Activated T-cell treated with anti-CD3 and anti-CD28 coated beads for 1 hour (primary cell): Measurements from ENCODE around the gene SLC28A2.
"Not testable (repeated sequence)": the region's sequence is repeated elsewhere in the genome, so short reads cannot be mapped to it uniquely, and the experiment has no call there.

Experiments used
- DNase-seq: peaks from one replicate; pipeline ENCODE4 v3.0.0-alpha.2; 2020; ENCODE audit warnings: low read depth

Gene SLC28A2

DNA sequence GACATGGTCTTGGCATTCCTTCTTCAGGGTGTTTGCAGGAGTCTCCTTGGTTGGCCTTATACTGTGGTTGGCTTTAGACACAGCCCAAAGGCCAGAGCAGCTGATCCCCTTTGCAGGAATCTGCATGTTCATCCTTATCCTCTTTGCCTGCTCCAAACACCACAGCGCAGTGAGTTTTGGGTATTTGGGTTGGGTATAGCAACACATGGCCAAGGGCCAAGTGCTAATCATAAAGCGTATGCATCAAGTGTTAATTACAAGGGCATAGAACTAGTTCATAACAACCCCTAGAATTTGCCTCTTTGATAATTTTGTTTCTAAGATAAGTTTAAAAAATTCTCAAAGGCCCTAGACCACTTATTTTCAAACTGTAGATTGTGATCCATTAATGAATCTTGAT is 11.8 kb downstream of the SLC28A2 start:
- DNase-seq: no peak

DNA sequence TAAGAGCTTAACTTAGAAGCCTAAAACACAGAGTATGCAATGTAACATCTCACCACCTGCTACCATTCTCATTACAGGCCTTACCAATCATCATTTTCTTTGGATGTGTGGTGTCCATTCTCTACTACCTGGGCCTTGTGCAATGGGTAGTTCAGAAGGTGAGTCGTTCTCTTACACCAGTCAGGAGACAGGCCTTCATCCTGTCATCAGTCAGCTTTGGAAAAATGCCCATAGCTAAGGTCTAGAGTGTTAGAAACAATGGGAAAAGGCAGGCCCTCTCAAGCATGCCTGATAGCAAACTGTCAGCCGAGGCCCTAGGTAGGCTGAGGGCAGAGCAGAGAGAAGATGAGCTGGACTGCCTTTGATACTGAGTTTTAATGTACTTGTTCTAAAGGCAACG is 13.5 kb downstream of the SLC28A2 start:
- DNase-seq: no peak

DNA sequence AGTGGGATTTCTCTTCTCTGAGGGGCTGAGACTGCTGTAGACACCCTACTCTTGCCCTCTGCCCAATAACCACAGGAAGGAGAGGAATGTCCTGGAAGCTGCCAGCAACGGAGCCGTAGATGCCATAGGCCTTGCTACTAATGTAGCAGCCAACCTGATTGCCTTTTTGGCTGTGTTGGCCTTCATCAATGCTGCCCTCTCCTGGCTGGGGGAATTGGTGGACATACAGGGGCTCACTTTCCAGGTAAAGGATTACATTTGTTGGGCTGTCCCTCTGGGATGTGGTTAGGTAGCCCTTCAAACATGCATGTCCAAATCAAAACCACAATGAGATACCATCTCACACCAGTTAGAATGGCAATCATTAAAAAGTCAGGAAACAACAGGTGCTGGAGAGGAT is 16.1 kb downstream of the SLC28A2 start:
- no peak for DNase-seq

DNA sequence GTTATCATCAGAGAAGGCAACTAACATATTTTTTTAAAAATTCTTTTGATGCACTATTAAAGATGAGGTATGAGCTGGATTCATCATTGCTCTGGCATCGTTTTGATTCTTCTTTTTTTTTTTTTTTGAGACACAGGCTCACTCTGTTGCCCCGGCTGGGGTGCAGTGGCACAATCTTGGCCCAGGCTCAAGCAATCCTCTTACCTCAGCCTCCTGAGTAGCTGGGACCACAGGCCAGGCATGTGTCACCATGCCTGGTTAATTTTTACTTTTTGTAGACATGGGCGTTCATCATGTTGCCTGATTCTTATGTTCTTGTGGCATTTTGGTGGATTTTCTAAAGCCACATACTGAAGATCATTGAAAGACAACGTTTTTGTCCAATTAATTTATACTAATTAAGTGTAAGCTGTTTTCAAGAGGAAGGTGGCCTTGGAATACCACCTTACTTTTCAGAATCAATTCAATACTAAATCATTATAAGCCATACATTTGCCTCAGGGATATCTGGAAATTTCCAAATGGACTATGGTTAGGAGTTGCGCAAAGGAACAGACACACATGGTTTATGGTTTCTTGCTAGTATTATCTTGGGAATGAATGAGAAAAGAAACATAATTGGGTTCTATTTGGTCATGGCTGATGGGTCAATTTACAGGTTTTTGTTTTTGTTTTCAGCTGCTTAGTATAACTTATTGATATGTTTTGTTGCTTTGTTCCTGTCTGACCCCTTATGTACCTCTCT is 22.8 kb downstream of the SLC28A2 start:
- no peak for DNase-seq

DNA sequence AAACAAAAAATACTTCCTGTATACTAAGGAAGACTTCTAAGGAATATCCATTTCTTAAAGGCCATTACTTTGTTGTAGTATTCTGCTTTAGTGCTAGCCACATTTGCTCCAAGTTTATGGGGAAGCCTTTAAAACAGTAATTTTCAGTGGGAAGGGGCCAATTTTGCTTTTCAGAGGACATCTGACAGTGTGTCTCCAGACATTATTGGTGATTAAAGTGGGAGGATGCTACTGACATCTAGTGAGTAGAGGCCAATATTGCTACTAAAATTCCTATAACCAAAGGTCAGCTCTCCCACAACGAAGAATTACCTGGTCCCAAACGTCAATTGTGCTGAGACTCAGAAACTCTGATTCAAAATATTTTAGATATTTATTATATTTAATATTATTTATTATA is 24.8 kb downstream of the SLC28A2 start:
- DNase-seq: no peak

DNA sequence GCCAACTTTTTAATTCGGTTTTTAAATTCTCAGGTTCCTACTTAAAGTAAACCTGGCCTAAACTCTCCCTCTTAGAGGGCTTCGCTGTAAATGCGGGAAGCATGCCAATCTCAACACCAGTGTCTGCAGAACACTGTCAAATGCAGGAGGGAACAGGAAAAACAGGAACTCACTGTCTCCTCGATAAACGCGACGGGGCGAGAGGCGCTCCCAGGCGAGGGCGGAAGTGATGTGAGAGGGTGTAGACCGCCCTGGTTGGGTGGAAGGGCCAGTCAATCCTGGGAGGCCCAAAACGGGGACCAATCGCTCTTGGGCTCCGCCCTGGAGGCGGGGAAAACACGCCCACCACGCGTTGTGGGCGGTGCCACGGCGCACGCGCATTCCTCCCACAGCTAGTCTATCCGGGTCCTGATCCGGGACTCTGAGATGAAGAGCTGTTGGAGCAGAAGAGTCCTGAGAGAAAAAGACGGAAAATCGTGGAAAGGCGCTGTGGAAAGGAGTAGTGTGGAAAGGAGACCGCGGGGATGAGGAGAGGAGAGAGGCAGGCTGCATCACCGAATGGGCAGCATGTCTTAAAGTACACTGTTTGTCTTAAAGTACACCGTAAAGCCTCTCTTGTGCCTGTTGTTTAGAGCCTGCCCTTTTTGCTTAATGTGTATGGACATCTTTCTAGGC is 27.1 kb downstream of the SLC28A2 start:
- peak; percentile 95 for DNase-seq

DNA sequence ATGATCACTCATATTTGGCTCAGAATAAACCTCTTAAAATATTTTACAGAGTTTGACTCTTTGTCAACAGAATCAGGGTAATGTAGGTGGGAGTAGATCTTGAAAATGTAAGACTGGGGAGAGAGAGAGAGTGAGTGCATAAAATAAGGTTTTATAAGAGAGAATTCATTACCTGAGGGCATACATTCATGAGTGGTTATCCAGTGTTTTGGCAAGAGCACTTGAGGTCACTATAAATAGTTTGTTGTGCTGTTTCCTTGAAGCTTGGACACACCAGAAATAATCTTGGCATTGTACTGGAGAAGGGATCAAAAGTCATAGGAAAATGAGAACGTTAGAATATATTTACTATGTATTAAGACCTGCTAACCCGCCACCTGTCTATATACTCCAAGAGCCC is 33.4 kb downstream of the SLC28A2 start:
- DNase-seq: no peak

DNA sequence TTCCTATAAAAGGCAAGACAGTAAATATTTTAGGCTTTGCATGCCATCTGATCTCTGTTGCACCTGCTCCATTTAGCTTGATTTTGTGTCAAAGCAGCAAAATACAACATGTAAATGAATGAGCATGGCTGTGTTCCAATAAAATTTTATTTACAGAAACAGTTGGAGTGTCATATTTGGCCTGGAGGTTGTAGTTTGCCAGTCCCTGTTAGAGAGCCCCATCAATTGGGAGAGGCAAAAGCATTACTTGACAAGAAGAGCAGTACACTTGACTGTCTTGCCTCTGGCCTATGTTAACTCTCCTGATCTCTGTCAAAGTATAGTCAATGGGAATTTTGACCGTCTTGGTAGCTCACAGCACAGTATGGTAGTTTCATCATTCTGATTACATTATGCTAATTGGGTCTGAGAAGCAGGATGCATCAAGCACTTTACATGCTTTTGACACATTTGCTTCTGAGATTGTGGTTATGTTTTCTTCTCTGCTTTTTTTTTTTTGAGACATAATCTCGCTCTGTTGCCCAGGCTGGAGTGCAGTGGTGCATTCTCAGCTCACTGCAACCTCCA is 35.4 kb downstream of the SLC28A2 start:
- no peak for DNase-seq

DNA sequence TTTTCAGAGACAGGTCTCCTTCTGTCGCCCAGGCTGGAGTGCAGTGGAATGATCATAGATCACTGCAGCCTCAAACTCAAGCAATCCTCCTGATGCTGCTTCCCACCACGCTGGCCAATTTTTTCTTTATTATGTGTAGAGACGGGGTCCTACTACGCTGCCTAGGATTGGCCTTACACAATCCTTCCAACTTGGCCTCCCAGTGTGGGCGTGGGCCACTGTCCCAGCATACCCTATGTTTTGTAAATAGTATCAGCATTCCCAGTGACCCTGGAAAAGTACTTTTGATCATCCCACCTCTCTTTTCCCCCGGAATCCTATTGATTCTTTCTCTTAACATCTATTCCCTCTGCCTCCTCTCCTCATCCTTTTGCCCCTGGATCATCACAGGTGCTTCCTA is 36.9 kb downstream of the SLC28A2 start:
- no peak for DNase-seq

DNA sequence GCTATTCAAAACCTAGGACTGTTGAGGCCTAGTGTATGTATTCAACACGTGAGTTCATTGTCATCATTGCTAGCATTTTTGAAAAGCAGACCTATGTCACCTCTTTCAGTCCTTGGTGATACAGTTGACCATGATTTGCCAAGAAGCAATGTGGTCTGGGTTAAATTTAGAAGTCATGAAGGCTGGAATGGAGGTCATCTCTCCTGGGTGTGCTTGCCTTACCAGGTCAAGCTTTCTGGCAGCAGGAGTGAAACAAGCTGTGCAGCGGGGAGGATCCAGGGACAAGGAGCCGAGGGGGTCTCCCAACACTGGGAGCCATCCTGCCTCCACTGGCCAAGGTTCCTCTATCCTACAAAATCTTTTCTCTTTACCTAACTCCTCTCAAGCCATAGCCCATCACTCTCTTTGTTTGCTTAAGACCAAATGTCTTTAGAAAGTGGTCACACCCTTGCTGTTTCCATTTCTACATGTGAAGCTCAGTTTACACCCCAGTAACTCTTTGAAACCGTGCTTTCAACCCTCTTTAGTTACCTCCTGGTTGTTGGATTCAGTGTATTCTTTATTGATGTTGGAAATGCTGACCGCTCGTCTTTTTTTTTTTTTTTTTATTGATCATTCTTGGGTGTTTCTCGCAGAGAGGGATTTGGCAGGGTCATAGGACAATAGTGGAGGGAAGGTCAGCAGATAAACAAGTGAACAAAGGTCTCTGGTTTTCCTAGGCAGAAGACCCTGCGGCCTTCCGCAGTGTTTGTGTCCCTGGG is 40.0 kb downstream of the SLC28A2 start:
- DNase-seq: no peak

DNA sequence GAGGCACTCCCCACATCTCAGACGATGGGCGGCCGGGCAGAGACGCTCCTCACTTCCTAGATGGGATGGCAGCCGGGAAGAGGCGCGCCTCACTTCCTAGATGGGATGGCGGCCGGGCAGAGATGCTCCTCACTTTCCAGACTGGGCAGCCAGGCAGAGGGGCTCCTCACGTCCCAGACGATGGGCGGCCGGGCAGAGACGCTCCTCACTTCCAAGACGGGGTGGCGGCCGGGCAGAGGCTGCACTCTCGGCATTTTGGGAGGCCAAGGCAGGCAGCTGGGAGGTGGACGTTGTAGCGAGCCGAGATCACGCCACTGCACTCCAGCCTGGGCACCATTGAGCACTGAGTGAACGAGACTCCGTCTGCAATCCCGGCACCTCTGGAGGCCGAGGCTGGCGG is 41.3 kb downstream of the SLC28A2 start:
- DNase-seq: not testable (repeated sequence)

DNA sequence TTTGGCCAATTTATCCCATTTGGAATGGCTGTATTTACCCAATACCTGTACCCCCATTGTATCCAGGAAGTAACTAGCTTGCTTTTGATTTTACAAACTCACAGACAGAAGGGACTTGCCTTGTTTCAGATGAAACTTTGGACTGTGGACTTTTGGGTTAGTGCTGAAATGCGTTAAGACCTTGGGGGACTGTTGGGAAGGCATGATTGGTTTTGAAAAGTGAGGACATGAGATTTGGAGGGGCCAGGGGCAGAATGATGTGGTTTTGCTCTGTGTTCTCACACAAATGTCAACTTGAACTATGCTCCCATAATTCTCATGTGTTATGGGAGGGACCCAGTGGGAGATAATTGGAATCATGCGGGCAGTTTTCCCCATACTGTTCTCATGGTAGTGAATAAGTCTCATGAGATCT is 46.9 kb downstream of the SLC28A2 start:
- DNase-seq: not testable (repeated sequence)

DNA sequence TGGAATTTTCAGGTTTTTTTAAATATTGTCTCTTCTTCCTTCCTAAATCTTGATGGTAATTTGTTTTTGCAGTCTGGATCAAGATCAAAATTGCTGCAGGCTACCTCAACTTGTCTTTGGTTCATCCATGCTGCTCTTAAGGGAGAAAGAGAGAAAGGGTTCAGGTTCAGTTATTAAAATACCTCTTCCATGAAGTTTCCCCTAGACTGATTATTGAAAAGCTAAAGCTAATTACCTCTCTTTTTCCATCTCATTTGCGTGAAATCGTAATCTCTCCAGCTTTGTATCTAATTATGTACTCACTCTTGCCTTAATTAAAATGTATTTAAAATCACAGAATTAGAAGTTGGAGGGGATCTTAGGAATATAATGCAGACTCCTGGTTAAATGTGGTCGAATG is 52.7 kb downstream of the SLC28A2 start:
- DNase-seq: no peak

DNA sequence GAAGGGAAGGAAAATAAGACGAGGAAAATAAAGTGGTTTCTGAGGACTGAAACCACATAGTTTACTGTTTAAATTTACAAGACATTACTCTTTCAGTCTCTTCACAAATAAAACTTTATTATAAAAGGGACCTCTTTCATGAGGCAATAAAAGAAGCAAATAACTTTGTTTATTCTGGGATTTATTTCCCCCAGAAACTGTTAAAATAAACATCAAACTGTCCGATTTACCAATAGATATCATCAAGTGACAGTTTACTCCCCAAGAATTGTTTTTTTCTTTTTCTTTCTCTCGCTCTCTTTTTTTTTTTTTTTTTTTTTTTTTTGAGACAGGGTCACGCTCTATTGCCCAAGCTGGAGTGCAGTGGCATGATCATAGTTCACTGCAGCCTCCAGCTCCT is 54.1 kb downstream of the SLC28A2 start:
- DNase-seq: no peak

DNA sequence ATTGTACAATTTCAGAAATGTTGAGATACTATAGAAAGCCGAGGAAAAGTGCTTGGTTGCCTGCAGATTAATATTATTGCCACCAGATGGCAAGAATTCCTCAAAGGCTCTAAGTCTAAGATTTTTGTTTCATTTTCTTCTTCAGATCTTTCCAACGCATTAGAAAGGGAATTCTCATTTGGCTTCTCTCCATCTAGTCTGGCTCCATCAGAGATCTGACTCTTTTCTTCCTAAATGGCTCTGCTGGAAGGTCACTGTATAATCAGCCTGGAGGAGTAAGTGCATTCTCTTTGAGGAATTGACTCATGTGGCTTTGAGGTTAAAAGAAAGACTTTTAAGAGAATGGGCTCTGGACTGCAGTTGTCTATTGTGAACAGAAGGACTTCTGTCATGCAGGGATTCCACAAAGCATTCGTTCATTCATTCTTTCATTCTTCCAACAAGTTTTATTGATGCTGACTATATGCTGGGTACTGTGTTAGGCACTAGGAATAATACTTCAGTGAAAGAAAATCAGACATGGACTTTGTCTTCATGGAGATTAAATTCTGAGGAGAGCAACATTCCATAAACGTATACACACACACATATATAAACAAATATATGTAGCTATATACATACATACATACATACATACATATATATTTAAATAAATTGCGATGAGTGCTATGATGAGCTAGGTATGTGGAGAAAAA is 55.3 kb downstream of the SLC28A2 start:
- DNase-seq: no peak

DNA sequence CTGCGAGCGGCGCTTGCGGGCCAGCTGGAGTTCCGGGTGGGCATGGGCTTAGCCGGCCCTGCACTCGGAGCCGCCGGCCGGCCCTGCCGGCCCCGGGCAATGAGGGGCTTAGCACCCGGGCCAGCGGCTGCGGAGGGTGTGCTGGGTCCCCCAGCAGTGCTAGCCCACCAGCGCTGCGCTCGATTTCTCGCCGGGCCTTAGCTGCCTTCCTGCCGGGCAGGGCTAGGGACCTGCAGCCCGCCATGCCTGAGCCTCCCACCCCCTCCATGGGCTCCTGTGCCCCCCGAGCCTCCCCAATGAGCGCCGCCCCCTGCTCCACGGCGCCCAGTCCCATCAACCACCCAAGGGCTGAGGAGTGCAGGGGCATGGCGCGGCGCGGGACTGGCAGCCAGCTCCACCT is 62.1 kb downstream of the SLC28A2 start:
- not testable (repeated sequence) for DNase-seq

DNA sequence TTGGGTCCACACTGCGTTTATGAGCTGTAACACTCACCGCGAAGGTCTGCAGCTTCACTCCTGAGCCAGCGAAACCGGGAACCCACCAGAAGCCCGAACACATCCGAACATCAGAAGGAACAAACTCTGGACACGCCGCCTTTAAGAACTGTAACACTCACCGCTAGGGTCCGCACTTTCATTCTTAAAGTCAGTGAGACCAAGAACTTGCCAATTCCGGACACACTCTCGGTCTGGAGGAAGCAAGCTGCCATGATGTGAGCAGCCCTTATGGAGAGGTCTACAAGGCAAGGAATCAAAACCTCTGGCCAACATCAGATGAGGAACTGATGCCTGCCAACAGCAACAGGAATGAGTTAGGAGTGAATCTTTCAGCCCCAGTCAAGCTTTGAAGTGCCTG is 62.9 kb downstream of the SLC28A2 start:
- no peak for DNase-seq

DNA sequence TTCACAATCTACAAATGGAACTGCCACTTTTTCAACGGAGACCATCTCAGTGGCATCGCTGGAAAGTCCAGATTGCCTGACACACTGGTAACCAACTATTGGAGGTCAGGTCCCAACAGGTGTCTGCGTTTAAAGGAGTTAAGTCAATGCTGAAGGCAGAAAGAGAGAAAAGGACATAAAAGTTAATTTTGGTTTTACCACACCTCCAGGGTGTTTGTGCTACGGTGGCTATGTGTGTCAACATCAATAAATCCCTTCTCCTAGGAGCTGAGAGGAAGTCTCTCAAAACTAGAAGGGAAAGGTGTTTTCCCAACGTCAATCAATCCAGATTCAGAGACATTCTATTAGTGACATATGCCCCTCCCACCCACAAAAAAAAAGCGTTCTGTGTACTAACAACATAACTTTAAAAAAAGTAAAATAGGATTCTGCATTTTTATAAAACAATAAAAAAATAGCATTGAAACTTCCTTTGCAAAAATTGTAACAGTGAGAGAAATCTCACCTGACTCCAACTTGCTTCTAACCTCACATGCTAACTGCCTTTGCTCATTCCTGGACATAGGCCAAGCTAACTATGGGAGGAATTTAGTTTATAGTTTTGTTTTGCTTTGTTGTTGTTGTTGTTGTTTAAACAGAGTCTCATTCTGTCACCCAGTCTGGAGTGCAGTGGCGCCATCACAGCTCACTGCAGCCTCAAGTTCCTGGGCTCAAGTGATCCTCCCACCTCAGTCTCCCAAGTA is 67.6 kb downstream of the SLC28A2 start:
- no peak for DNase-seq

DNA sequence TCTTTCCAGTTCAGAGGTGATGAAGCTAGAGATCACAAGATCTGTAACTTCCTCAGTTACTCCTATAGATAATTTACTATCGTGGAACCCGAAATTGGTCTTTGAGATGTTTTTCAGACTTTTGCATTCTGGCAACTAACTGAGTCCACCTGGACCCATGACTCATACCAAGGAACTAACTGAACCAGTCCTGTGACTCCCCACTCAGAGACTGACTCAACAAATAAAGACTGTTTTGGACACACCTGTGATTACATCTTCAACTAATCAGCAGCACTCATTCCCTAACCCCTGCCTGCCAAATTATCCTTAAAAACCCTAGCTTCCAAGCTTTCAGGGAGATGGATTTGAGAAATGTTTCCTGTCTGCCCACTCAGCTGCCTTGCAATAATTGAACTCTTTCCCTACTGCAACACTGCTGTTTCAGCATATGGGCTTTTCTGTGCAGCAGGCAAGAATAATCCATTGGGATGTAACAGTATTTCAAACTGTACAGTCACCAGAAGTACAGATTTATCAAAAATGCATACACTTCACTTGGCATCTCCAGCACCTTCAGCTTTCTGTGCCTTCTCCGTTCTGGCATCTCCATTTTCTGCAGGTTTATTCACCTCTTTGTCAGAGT is 68.7 kb downstream of the SLC28A2 start:
- no peak for DNase-seq

DNA sequence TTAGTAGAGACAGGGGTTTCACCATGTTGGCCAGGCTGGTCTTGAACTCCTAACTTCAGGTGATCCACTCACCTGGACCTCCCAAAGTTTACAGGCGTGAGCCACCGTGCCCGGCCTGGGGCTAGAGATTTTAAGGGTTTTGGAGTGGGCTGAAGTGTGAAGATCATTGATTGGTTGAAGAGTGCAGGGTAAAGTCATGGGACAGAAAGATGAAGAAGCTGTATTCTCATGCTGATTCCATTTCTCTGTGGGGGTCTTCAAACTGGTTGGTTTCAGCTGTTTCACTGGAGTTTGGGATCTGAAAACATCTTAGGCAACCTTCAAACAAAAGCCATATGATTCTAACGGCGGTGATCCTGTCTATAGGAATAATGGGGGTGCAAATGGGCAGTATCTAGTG is 74.2 kb downstream of the SLC28A2 start:
- no peak for DNase-seq

DNA sequence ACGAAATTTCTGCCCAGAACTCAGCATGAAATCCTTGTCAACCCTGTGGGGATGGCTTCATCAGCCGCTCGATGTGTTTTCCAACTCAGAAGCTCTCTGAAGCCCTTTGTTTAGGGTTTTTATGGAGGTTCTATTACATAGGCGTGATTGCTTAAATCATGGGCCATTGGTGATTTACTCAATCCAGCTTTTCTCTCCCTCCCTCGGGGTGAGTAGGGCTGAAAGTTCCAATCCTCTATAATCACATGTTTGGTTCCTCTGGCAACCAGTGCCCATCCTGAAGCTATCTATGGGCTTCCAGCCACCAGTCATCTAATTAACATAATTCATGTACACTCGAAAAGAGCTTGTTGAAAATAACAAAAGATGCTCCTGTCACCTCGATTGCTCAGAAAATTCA is 74.7 kb downstream of the SLC28A2 start:
- DNase-seq: no peak
